Measurements from ENCODE around the gene DIAPH1.

The DIAPH1 gene

DNA sequence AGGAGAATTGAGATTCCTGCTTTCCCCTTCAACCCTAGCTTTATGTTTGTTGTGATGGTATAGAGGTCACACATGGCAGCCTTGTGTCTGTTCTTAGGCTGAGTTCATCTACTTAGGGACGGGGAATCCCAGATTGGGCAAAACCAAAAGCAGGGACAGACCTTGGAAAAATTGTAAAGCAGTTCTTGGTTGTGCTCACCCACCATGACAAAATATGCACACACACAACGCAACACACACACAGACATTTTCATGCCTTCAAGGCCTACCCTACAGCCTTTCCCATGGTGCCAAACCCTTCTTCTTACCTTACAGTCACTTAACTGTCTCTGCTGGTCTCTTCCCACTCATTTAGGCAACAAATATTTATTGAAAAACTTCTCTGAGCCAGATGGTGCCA is 115.1 kb downstream of the DIAPH1 start:
- Histone ChIP-seq H3K9me3 (ENCODE audit: control insufficient read depth, insufficient read depth, low read depth, low read length) (no peaks in the 10 kb centered on the region), H3K36me3 (ENCODE audit: control insufficient read depth in 2 of 2, insufficient read depth in 1 of 2, low read length in 2 of 2) (no peaks in the 10 kb centered on the region), H3K4me1 (ENCODE audit: control insufficient read depth, insufficient read depth, low read length) (no peaks in the 10 kb centered on the region), H3K4me3 (ENCODE audit: low read depth, low read length) (no peak overlapping the region), H3K27ac (ENCODE audit: extremely low read depth, low read depth, low read length) (no peak overlapping the region)
- ChIA-PET CTCF (interaction anchor here (0.9 to 3.6 kb wide), 2 partner anchors 9 kb away, joined by 4 to 15 read pairs; no protein-coding TSS in a partner anchor), POLR2A (no interaction called here)
- TF ChIP-seq, protein P1, sequence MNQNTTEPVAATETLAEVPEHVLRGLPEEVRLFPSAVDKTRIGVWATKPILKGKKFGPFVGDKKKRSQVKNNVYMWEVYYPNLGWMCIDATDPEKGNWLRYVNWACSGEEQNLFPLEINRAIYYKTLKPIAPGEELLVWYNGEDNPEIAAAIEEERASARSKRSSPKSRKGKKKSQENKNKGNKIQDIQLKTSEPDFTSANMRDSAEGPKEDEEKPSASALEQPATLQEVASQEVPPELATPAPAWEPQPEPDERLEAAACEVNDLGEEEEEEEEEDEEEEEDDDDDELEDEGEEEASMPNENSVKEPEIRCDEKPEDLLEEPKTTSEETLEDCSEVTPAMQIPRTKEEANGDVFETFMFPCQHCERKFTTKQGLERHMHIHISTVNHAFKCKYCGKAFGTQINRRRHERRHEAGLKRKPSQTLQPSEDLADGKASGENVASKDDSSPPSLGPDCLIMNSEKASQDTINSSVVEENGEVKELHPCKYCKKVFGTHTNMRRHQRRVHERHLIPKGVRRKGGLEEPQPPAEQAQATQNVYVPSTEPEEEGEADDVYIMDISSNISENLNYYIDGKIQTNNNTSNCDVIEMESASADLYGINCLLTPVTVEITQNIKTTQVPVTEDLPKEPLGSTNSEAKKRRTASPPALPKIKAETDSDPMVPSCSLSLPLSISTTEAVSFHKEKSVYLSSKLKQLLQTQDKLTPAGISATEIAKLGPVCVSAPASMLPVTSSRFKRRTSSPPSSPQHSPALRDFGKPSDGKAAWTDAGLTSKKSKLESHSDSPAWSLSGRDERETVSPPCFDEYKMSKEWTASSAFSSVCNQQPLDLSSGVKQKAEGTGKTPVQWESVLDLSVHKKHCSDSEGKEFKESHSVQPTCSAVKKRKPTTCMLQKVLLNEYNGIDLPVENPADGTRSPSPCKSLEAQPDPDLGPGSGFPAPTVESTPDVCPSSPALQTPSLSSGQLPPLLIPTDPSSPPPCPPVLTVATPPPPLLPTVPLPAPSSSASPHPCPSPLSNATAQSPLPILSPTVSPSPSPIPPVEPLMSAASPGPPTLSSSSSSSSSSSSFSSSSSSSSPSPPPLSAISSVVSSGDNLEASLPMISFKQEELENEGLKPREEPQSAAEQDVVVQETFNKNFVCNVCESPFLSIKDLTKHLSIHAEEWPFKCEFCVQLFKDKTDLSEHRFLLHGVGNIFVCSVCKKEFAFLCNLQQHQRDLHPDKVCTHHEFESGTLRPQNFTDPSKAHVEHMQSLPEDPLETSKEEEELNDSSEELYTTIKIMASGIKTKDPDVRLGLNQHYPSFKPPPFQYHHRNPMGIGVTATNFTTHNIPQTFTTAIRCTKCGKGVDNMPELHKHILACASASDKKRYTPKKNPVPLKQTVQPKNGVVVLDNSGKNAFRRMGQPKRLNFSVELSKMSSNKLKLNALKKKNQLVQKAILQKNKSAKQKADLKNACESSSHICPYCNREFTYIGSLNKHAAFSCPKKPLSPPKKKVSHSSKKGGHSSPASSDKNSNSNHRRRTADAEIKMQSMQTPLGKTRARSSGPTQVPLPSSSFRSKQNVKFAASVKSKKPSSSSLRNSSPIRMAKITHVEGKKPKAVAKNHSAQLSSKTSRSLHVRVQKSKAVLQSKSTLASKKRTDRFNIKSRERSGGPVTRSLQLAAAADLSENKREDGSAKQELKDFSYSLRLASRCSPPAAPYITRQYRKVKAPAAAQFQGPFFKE (tag by site-specific recombination; IDR thresholded peaks at IDR 0.05; ENCODE audit: borderline replicate concordance), result no peak
- TF ChIP-seq ZNF16 (tag by site-specific recombination; IDR thresholded peaks at IDR 0.05; ENCODE audit: low read depth), result no peak
- TF ChIP-seq ZNF324 (tag by site-specific recombination; IDR thresholded peaks at IDR 0.05), result no peak
- no peak for TF ChIP-seq ZNF184 (tag by site-specific recombination; IDR thresholded peaks at IDR 0.05)
- no peak for TF ChIP-seq OSR2 (tag by site-specific recombination; IDR thresholded peaks at IDR 0.05)
- TF ChIP-seq, protein P2, sequence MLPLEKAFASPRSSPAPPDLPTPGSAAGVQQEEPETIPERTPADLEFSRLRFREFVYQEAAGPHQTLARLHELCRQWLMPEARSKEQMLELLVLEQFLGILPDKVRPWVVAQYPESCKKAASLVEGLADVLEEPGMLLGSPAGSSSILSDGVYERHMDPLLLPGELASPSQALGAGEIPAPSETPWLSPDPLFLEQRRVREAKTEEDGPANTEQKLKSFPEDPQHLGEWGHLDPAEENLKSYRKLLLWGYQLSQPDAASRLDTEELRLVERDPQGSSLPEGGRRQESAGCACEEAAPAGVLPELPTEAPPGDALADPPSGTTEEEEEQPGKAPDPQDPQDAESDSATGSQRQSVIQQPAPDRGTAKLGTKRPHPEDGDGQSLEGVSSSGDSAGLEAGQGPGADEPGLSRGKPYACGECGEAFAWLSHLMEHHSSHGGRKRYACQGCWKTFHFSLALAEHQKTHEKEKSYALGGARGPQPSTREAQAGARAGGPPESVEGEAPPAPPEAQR (tag by site-specific recombination; IDR thresholded peaks at IDR 0.05), result no peak
- TF ChIP-seq MEIS1 (CRISPR knock-in tag; IDR thresholded peaks at IDR 0.05; ENCODE audit: borderline replicate concordance), result no peak
- TF ChIP-seq KLF1 (tag by site-specific recombination; IDR thresholded peaks at IDR 0.05), result no peak
- no peak for TF ChIP-seq ZFHX2 (tag by site-specific recombination; conservative IDR thresholded peaks at IDR 0.05)
- TF ChIP-seq, protein P3, sequence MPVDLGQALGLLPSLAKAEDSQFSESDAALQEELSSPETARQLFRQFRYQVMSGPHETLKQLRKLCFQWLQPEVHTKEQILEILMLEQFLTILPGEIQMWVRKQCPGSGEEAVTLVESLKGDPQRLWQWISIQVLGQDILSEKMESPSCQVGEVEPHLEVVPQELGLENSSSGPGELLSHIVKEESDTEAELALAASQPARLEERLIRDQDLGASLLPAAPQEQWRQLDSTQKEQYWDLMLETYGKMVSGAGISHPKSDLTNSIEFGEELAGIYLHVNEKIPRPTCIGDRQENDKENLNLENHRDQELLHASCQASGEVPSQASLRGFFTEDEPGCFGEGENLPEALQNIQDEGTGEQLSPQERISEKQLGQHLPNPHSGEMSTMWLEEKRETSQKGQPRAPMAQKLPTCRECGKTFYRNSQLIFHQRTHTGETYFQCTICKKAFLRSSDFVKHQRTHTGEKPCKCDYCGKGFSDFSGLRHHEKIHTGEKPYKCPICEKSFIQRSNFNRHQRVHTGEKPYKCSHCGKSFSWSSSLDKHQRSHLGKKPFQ (tag by site-specific recombination; IDR thresholded peaks at IDR 0.05), result no peak
- TF ChIP-seq ZNF175 (tag by site-specific recombination; IDR thresholded peaks at IDR 0.05), result no peak
- TF ChIP-seq ZNF366 (tag by site-specific recombination; conservative IDR thresholded peaks at IDR 0.05), result no peak
- TF ChIP-seq ZNF501 (tag by site-specific recombination; IDR thresholded peaks at IDR 0.05), result no peak
- TF ChIP-seq, protein P4, sequence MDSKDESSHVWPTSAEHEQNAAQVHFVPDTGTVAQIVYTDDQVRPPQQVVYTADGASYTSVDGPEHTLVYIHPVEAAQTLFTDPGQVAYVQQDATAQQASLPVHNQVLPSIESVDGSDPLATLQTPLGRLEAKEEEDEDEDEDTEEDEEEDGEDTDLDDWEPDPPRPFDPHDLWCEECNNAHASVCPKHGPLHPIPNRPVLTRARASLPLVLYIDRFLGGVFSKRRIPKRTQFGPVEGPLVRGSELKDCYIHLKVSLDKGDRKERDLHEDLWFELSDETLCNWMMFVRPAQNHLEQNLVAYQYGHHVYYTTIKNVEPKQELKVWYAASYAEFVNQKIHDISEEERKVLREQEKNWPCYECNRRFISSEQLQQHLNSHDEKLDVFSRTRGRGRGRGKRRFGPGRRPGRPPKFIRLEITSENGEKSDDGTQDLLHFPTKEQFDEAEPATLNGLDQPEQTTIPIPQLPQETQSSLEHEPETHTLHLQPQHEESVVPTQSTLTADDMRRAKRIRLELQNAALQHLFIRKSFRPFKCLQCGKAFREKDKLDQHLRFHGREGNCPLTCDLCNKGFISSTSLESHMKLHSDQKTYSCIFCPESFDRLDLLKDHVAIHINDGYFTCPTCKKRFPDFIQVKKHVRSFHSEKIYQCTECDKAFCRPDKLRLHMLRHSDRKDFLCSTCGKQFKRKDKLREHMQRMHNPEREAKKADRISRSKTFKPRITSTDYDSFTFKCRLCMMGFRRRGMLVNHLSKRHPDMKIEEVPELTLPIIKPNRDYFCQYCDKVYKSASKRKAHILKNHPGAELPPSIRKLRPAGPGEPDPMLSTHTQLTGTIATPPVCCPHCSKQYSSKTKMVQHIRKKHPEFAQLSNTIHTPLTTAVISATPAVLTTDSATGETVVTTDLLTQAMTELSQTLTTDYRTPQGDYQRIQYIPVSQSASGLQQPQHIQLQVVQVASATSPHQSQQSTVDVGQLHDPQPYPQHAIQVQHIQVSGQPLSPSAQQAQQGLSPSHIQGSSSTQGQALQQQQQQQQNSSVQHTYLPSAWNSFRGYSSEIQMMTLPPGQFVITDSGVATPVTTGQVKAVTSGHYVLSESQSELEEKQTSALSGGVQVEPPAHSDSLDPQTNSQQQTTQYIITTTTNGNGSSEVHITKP (tag by site-specific recombination; IDR thresholded peaks at IDR 0.05), result no peak
- no peak for TF ChIP-seq ZNF544 (tag by site-specific recombination; IDR thresholded peaks at IDR 0.05)
- TF ChIP-seq, protein P5, sequence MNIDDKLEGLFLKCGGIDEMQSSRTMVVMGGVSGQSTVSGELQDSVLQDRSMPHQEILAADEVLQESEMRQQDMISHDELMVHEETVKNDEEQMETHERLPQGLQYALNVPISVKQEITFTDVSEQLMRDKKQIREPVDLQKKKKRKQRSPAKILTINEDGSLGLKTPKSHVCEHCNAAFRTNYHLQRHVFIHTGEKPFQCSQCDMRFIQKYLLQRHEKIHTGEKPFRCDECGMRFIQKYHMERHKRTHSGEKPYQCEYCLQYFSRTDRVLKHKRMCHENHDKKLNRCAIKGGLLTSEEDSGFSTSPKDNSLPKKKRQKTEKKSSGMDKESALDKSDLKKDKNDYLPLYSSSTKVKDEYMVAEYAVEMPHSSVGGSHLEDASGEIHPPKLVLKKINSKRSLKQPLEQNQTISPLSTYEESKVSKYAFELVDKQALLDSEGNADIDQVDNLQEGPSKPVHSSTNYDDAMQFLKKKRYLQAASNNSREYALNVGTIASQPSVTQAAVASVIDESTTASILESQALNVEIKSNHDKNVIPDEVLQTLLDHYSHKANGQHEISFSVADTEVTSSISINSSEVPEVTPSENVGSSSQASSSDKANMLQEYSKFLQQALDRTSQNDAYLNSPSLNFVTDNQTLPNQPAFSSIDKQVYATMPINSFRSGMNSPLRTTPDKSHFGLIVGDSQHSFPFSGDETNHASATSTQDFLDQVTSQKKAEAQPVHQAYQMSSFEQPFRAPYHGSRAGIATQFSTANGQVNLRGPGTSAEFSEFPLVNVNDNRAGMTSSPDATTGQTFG (tag by site-specific recombination; IDR thresholded peaks at IDR 0.05; ENCODE audit: borderline replicate concordance), result no peak
- no peak for TF ChIP-seq ZNF510 (tag by site-specific recombination; IDR thresholded peaks at IDR 0.05; ENCODE audit: insufficient replicate concordance)
- TF ChIP-seq ZNF76 (tag by site-specific recombination; IDR thresholded peaks at IDR 0.05; ENCODE audit: borderline replicate concordance, low read depth), result no peak
- TF ChIP-seq ZSCAN23 (tag by site-specific recombination; IDR thresholded peaks at IDR 0.05), result no peak
- no peak for TF ChIP-seq ZIC2 (tag by site-specific recombination; IDR thresholded peaks at IDR 0.05)
